Activated T-cell treated with anti-CD3 and anti-CD28 coated beads, Interleukin-2, amount 50 U/mL, for 1 hour (primary cell): ENCODE data around the gene R3HCC1L.

Experiments
- DNase-seq: peaks from one replicate; pipeline ENCODE4 v3.0.0-alpha.2; 2020

R3HCC1L gene

GRCh38 chr10:98134431-98135221 is at the start of gene R3HCC1L:
Gene R3HCC1L (plus strand): TSS chr10:98134657. CDS start chr10:98208115, 73,458 bp downstream.
- DNase-seq, result peak; percentile 97

GRCh38 chr10:98085238-98085637 is 49.2 kb upstream of the R3HCC1L start:
- no peak for DNase-seq

- DNase-seq, result no peak
Observed at GRCh38 chr10:98086837-98087708, 47.4 kb upstream of the R3HCC1L start.

- DNase-seq, result no peak
Observed at GRCh38 chr10:98088186-98088971, 46.1 kb upstream of the R3HCC1L start.

GRCh38 chr10:98090822-98091221 is 43.6 kb upstream of the R3HCC1L start:
- no peak for DNase-seq

- DNase-seq, result no peak
Observed at GRCh38 chr10:98096316-98096715, 38.1 kb upstream of the R3HCC1L start.

- DNase-seq, result no peak
Observed at GRCh38 chr10:98096731-98097130, 37.7 kb upstream of the R3HCC1L start.

GRCh38 chr10:98097175-98097574 is 37.3 kb upstream of the R3HCC1L start:
- no peak for DNase-seq

GRCh38 chr10:98097616-98098015 is 36.8 kb upstream of the R3HCC1L start:
- no peak for DNase-seq

- DNase-seq, result no peak
Observed at GRCh38 chr10:98098247-98098646, 36.2 kb upstream of the R3HCC1L start.

- no peak for DNase-seq
Observed at GRCh38 chr10:98100476-98100875, 34.0 kb upstream of the R3HCC1L start.

- no peak for DNase-seq
Observed at GRCh38 chr10:98101366-98101765, 33.1 kb upstream of the R3HCC1L start.

- no peak for DNase-seq
Observed at GRCh38 chr10:98104125-98104524, 30.3 kb upstream of the R3HCC1L start.

- no peak for DNase-seq
Observed at GRCh38 chr10:98106531-98106930, 27.9 kb upstream of the R3HCC1L start.

- no peak for DNase-seq
Observed at GRCh38 chr10:98107644-98108430, 26.6 kb upstream of the R3HCC1L start.

- no peak for DNase-seq
Observed at GRCh38 chr10:98110356-98110755, 24.1 kb upstream of the R3HCC1L start.

GRCh38 chr10:98115031-98115787 is 19.2 kb upstream of the R3HCC1L start:
- DNase-seq, result no peak

GRCh38 chr10:98119891-98120290 is 14.6 kb upstream of the R3HCC1L start:
- no peak for DNase-seq

- no peak for DNase-seq
Observed at GRCh38 chr10:98125940-98126631, 8.4 kb upstream of the R3HCC1L start.

- DNase-seq, result no peak
Observed at GRCh38 chr10:98128802-98129201, 5.7 kb upstream of the R3HCC1L start.

- no peak for DNase-seq
Observed at GRCh38 chr10:98131619-98132018, 2.8 kb upstream of the R3HCC1L start.
